GM19043 (cell line): ENCODE results near the gene BBS9.
"Not testable (repeated sequence)": the region's sequence is repeated elsewhere in the genome, so short reads cannot be mapped to it uniquely, and the experiment has no call there.

ENCODE experiments used
- ATAC-seq: cut with Tn5 transposase; IDR thresholded peaks from one replicate; pipeline ENCODE4 v1.9.1; 2021; ENCODE audit warnings: low read depth; ENCODE audit not compliant: unreplicated experiment

The BBS9 gene

GRCh38 chr7:33477719-33478480 lies 348.5 kb downstream of the BBS9 start:
- no peak for ATAC-seq

- ATAC-seq: not testable (repeated sequence)
Measured at GRCh38 chr7:33484476-33484875, 355.1 kb downstream of the BBS9 start.

GRCh38 chr7:33485747-33486493 lies 356.6 kb downstream of the BBS9 start:
- no peak for ATAC-seq

- no peak for ATAC-seq
Measured at GRCh38 chr7:33486633-33487032, 357.3 kb downstream of the BBS9 start.

- ATAC-seq: peak; percentile 77
Measured at GRCh38 chr7:33487998-33488682, 358.8 kb downstream of the BBS9 start.

- no peak for ATAC-seq
Measured at GRCh38 chr7:33494474-33494873, 365.1 kb downstream of the BBS9 start.

- ATAC-seq: no peak
Measured at GRCh38 chr7:33495207-33495606, 365.8 kb downstream of the BBS9 start.

GRCh38 chr7:33497051-33497450 lies 367.7 kb downstream of the BBS9 start:
- ATAC-seq: no peak

- no peak for ATAC-seq
Measured at GRCh38 chr7:33500703-33501701, 371.6 kb downstream of the BBS9 start.

GRCh38 chr7:33503014-33503413 lies 373.6 kb downstream of the BBS9 start:
- no peak for ATAC-seq

- ATAC-seq: no peak
Measured at GRCh38 chr7:33503736-33504135, 374.4 kb downstream of the BBS9 start.

GRCh38 chr7:33504266-33504665 lies 374.9 kb downstream of the BBS9 start:
- no peak for ATAC-seq

GRCh38 chr7:33509206-33509605 lies 379.8 kb downstream of the BBS9 start:
- no peak for ATAC-seq

GRCh38 chr7:33511778-33512177 lies 382.4 kb downstream of the BBS9 start:
- ATAC-seq: no peak

GRCh38 chr7:33516568-33516967 lies 387.2 kb downstream of the BBS9 start:
- no peak for ATAC-seq

- ATAC-seq: no peak
Measured at GRCh38 chr7:33517191-33517590, 387.8 kb downstream of the BBS9 start.

- not testable (repeated sequence) for ATAC-seq
Measured at GRCh38 chr7:33527008-33527407, 397.6 kb downstream of the BBS9 start.

GRCh38 chr7:33527613-33528012 lies 398.2 kb downstream of the BBS9 start:
- not testable (repeated sequence) for ATAC-seq

- ATAC-seq: no peak
Measured at GRCh38 chr7:33529070-33529469, 399.7 kb downstream of the BBS9 start.

GRCh38 chr7:33530664-33531063 lies 401.3 kb downstream of the BBS9 start:
- no peak for ATAC-seq
